GM19193 (cell line): ENCODE data around the gene KCNJ6.

ENCODE experiments used
- POLR2A ChIP-seq: IDR thresholded peaks from 4 replicates; pipeline ENCODE4 v1.6.1; 2011; ENCODE audit not compliant: insufficient read depth, insufficient read length; ENCODE audit errors: extremely low read depth

The KCNJ6 gene

GRCh38 chr21:37916310-37917051 lies at the start of gene KCNJ6:
Gene KCNJ6, minus strand, starts transcription at chr21:37916457. Its CDS starts 75,775 bp downstream, at chr21:37840682.
- no peak for TF ChIP-seq POLR2A

- no peak for TF ChIP-seq POLR2A
Observed at GRCh38 chr21:37965088-37965805, 49.0 kb upstream of the KCNJ6 start.

- TF ChIP-seq POLR2A: no peak
Observed at GRCh38 chr21:37958537-37958936, 42.3 kb upstream of the KCNJ6 start.

GRCh38 chr21:37956772-37957171 lies 40.5 kb upstream of the KCNJ6 start:
- TF ChIP-seq POLR2A: no peak

GRCh38 chr21:37945036-37945435 lies 28.8 kb upstream of the KCNJ6 start:
- TF ChIP-seq POLR2A: no peak

- no peak for TF ChIP-seq POLR2A
Observed at GRCh38 chr21:37944496-37944895, 28.2 kb upstream of the KCNJ6 start.

- TF ChIP-seq POLR2A: no peak
Observed at GRCh38 chr21:37940691-37941090, 24.4 kb upstream of the KCNJ6 start.

- no peak for TF ChIP-seq POLR2A
Observed at GRCh38 chr21:37939838-37940237, 23.6 kb upstream of the KCNJ6 start.

GRCh38 chr21:37939251-37939650 lies 23.0 kb upstream of the KCNJ6 start:
- TF ChIP-seq POLR2A: no peak

- TF ChIP-seq POLR2A: no peak
Observed at GRCh38 chr21:37937668-37938067, 21.4 kb upstream of the KCNJ6 start.

GRCh38 chr21:37936010-37936785 lies 19.9 kb upstream of the KCNJ6 start:
- TF ChIP-seq POLR2A: no peak

GRCh38 chr21:37932936-37933335 lies 16.7 kb upstream of the KCNJ6 start:
- TF ChIP-seq POLR2A: no peak

GRCh38 chr21:37927711-37928110 lies 11.5 kb upstream of the KCNJ6 start:
- TF ChIP-seq POLR2A: no peak

- TF ChIP-seq POLR2A: no peak
Observed at GRCh38 chr21:37921091-37921490, 4.8 kb upstream of the KCNJ6 start.

- no peak for TF ChIP-seq POLR2A
Observed at GRCh38 chr21:37917612-37918011, 1.4 kb upstream of the KCNJ6 start.
